ENCODE measurements around the gene CPTP.

GRCh38 chr1:1279028-1279427, 45.6 kb upstream of the CPTP start:
- TF ChIP-seq CTCF (IDR thresholded peaks at IDR 0.05; ENCODE audit: low read length): no peak
- no peak for TF ChIP-seq EZH2 (optimal IDR thresholded peaks at IDR 0.05; ENCODE audit: low read depth, low read length)
- TF ChIP-seq EZH2phosphoT487 (IDR thresholded peaks at IDR 0.05; ENCODE audit: low read length): no peak

All from MM.1S (cell line).